ENCODE data around the gene IL1F10.

Gene IL1F10

GRCh38 chr2:113083296-113083695 is 15.5 kb downstream of the IL1F10 start:
- TF ChIP-seq, protein P1, sequence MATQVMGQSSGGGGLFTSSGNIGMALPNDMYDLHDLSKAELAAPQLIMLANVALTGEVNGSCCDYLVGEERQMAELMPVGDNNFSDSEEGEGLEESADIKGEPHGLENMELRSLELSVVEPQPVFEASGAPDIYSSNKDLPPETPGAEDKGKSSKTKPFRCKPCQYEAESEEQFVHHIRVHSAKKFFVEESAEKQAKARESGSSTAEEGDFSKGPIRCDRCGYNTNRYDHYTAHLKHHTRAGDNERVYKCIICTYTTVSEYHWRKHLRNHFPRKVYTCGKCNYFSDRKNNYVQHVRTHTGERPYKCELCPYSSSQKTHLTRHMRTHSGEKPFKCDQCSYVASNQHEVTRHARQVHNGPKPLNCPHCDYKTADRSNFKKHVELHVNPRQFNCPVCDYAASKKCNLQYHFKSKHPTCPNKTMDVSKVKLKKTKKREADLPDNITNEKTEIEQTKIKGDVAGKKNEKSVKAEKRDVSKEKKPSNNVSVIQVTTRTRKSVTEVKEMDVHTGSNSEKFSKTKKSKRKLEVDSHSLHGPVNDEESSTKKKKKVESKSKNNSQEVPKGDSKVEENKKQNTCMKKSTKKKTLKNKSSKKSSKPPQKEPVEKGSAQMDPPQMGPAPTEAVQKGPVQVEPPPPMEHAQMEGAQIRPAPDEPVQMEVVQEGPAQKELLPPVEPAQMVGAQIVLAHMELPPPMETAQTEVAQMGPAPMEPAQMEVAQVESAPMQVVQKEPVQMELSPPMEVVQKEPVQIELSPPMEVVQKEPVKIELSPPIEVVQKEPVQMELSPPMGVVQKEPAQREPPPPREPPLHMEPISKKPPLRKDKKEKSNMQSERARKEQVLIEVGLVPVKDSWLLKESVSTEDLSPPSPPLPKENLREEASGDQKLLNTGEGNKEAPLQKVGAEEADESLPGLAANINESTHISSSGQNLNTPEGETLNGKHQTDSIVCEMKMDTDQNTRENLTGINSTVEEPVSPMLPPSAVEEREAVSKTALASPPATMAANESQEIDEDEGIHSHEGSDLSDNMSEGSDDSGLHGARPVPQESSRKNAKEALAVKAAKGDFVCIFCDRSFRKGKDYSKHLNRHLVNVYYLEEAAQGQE (IDR thresholded peaks at IDR 0.05; ENCODE audit: insufficient read depth in 1 of 2, low read depth in 2 of 2, low read length in 2 of 2): no peak
- TF ChIP-seq TAF1 (IDR thresholded peaks at IDR 0.05; ENCODE audit: borderline replicate concordance, insufficient read depth, low read length) (no peak), POLR2AphosphoS5 (IDR thresholded peaks at IDR 0.05; ENCODE audit: low read depth, low read length) (no peak), FOXP2 (optimal IDR thresholded peaks at IDR 0.05; ENCODE audit: borderline replicate concordance, extremely low read depth, extremely low read length, insufficient read depth) (no peak), SIN3A (IDR thresholded peaks at IDR 0.05; ENCODE audit: borderline replicate concordance, insufficient read depth, low read length) (no peak)

DNA sequence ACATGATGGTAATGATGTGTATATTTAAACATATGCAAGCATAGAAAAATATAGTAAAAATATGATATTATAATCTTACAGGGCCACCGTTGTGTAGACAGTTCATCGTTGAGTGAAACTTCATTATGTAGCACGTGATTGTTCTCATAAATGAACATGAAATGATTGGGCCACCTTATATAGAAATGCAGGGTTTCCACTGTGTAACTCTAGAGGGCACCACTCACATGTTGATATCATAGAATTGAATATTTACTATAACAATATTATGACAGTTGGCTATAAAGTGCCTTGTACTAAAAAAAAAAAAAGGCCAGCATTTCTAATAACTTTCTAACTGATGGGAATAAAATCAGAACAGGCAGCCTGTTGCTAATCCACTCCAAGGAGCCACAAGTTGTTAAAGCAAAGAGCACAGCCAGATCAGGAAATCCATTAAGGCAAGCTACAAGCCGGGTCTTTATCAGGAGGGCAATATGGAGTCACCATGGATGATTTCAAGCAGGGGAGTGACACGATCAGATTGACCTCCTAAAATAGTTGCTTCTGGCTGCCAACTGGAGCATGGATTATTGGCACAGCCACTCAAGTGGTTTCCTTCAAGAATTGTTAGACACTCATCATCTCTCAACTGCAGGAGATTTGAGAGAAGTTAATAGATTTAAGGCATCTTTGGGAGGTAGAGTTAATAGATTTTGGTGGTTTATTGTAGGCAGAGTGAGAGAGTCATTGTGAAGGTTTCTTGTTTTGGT is 16.7 kb downstream of the IL1F10 start:
- TF ChIP-seq FOXP2 (optimal IDR thresholded peaks at IDR 0.05; ENCODE audit: borderline replicate concordance, extremely low read depth, extremely low read length, insufficient read depth): no peak
- no peak for TF ChIP-seq POLR2AphosphoS5 (IDR thresholded peaks at IDR 0.05; ENCODE audit: low read depth, low read length)
- TF ChIP-seq, protein P1 (IDR thresholded peaks at IDR 0.05; ENCODE audit: insufficient read depth in 1 of 2, low read depth in 2 of 2, low read length in 2 of 2): no peak
- TF ChIP-seq SIN3A (IDR thresholded peaks at IDR 0.05; ENCODE audit: borderline replicate concordance, insufficient read depth, low read length): no peak
- TF ChIP-seq TAF1 (IDR thresholded peaks at IDR 0.05; ENCODE audit: borderline replicate concordance, insufficient read depth, low read length): no peak

DNA sequence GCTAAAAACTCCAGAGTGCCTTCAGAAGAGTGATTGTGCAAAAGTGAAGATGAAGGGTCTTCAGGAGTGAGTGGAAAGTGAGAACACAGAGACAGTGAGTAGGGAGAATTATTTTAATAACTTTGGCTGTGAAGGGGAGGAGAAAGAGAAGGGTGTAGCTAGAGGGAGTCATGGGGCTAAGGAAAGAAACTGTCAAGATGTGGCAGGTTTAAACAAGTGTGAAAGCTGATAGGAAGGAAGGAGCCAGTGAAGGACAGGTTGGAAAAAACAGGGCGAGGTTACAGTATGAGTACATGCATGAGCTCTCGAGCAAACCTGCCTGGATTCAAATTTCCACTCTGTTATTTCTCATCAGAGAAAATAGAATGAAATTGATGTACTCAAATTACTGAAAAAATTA is 17.8 kb downstream of the IL1F10 start:
- no peak for TF ChIP-seq SIN3A (IDR thresholded peaks at IDR 0.05; ENCODE audit: borderline replicate concordance, insufficient read depth, low read length)
- no peak for TF ChIP-seq FOXP2 (optimal IDR thresholded peaks at IDR 0.05; ENCODE audit: borderline replicate concordance, extremely low read depth, extremely low read length, insufficient read depth)
- TF ChIP-seq, protein P1 (IDR thresholded peaks at IDR 0.05; ENCODE audit: insufficient read depth in 1 of 2, low read depth in 2 of 2, low read length in 2 of 2): no peak
- TF ChIP-seq TAF1 (IDR thresholded peaks at IDR 0.05; ENCODE audit: borderline replicate concordance, insufficient read depth, low read length): no peak
- TF ChIP-seq POLR2AphosphoS5 (IDR thresholded peaks at IDR 0.05; ENCODE audit: low read depth, low read length): no peak

DNA sequence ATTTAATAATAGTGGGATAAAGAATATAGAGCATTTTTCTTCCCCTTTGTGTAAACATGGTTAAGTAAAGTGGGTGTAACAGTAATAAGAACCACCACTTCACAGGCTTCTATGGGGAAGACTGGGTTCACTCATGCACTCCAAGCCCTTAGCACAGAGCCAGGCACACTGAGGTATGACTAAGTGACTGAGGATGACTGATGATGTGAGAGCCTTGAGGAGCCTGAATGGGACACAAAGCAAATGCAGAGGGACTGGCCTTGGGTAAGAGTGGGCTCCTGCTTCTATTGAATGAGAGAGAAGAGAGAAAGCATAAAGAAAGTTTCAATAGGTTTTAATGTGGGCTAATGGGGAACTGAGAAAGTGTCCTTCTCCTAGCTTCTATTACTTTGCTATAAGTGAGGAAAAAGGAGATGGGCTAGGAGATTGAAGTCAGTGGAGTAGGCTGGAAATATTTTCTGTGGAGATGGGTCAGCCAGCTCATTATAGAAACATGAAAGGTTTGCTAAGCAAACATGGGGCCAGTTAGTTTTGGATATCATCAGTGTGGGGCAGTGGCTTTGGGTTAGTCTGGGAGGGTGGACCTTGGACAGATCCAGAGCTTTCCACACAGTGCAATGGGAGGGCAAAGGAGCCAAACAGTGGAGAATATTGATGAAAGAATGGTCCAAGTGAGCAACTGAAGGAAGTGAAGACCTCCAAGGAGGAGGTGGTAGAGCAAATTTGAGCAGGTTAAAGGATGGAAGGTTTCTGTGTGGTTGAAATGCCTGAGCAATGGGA is 20.6 kb downstream of the IL1F10 start:
- TF ChIP-seq, protein P1 (IDR thresholded peaks at IDR 0.05; ENCODE audit: insufficient read depth in 1 of 2, low read depth in 2 of 2, low read length in 2 of 2): peak in 1 of 2 experiments; percentile 71; a peak in 2 of 4 replicates
- no peak for TF ChIP-seq FOXP2 (optimal IDR thresholded peaks at IDR 0.05; ENCODE audit: borderline replicate concordance, extremely low read depth, extremely low read length, insufficient read depth)
